Hematopoietic multipotent progenitor cell treated with erythropoietin and hydrocortisone succinate and interleukin-3 and kit ligand, for 8 days (in vitro differentiated cells): ENCODE data around the gene DICER1.
"Not testable (repeated sequence)": the region's sequence is repeated elsewhere in the genome, so short reads cannot be mapped to it uniquely, and the experiment has no call there.

Experiments
- DNase-seq: peaks from one replicate; pipeline ENCODE4 v3.0.0-alpha.2; 2015

Gene DICER1

GRCh38 chr14:95185033-95185766 lies 27.9 kb upstream of the DICER1 start:
- peak; percentile 62 for DNase-seq

GRCh38 chr14:95184413-95184790 lies 27.1 kb upstream of the DICER1 start:
- DNase-seq, result no peak

GRCh38 chr14:95183532-95184412 lies 26.4 kb upstream of the DICER1 start:
- no peak for DNase-seq

GRCh38 chr14:95183082-95183481 lies 25.8 kb upstream of the DICER1 start:
- DNase-seq, result no peak

- DNase-seq, result no peak
Observed at GRCh38 chr14:95182379-95182778, 25.1 kb upstream of the DICER1 start.

- no peak for DNase-seq
Observed at GRCh38 chr14:95180966-95181741, 23.8 kb upstream of the DICER1 start.

- DNase-seq, result not testable (repeated sequence)
Observed at GRCh38 chr14:95175670-95176069, 18.3 kb upstream of the DICER1 start.

GRCh38 chr14:95174184-95174792 lies 17.0 kb upstream of the DICER1 start:
- no peak for DNase-seq

GRCh38 chr14:95173518-95173917 lies 16.2 kb upstream of the DICER1 start:
- no peak for DNase-seq

GRCh38 chr14:95167177-95167576 lies 9.8 kb upstream of the DICER1 start:
- no peak for DNase-seq

GRCh38 chr14:95165517-95165916 lies 8.2 kb upstream of the DICER1 start:
- DNase-seq, result no peak

GRCh38 chr14:95164506-95164905 lies 7.2 kb upstream of the DICER1 start:
- no peak for DNase-seq

GRCh38 chr14:95163666-95164065 lies 6.3 kb upstream of the DICER1 start:
- DNase-seq, result peak; percentile 87

- DNase-seq, result no peak
Observed at GRCh38 chr14:95163132-95163531, 5.8 kb upstream of the DICER1 start.

GRCh38 chr14:95162641-95163040 lies 5.3 kb upstream of the DICER1 start:
- DNase-seq, result no peak

GRCh38 chr14:95157048-95157326 lies 342 bp downstream of the DICER1 start:
- DNase-seq, result peak; percentile 10

- peak; percentile 46 for DNase-seq
Observed at GRCh38 chr14:95156161-95157047, 925 bp downstream of the DICER1 start.

- peak; percentile 67 for DNase-seq
Observed at GRCh38 chr14:95155045-95155444, 2.3 kb downstream of the DICER1 start.

- DNase-seq, result no peak
Observed at GRCh38 chr14:95153866-95154265, 3.5 kb downstream of the DICER1 start.

GRCh38 chr14:95151561-95151960 lies 5.8 kb downstream of the DICER1 start:
- no peak for DNase-seq

- no peak for DNase-seq
Observed at GRCh38 chr14:95150910-95151309, 6.4 kb downstream of the DICER1 start.

GRCh38 chr14:95149441-95149840 lies 7.9 kb downstream of the DICER1 start:
- no peak for DNase-seq
